Measurements from ENCODE around the gene TESK2.

The TESK2 gene

DNA sequence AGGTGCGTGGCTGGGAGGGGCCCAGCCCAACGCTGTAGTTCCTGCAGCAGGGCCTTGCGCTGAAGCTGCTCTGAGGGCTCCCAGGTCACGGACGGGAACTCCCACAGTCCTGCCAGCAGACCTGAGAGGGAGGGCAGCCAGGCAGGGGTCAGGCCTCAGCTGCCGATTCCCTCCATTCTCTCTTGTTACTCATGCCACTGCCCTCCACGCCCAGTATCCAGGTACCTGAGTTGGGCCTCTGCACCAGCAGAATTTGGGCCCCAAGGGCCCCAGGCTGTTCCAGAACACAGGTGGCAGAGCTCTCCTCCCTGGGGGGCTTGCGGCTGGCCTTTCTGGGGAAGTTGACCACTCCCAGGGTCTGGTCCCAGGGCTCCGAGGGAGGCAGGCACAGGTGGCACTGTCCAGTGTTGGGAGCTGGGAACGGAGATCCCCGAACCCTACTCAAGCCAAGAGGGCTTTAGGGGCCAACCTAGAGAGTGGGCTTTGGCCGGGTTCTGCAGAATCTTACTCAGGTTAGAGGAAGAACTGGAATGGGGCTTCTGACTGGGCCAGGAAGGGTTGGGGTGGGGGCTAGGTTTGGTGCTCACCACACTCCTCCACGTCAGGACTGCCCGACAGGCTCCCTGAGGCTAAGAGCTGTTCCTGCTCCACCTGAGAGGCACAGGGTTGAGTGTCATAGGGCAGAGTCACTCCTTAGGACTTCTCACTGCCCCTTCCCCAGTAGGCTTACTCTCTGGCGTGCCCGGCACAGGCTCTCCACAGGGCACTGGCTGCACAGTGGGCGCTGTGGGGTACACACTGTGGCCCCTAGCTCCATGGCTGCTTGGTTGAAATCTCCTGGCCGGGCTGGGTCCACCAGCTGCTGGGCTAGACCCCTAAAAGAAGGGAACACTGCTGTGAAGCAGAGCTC lies 159.3 kb downstream of the TESK2 start:
- DNase-seq, result no peak

DNA sequence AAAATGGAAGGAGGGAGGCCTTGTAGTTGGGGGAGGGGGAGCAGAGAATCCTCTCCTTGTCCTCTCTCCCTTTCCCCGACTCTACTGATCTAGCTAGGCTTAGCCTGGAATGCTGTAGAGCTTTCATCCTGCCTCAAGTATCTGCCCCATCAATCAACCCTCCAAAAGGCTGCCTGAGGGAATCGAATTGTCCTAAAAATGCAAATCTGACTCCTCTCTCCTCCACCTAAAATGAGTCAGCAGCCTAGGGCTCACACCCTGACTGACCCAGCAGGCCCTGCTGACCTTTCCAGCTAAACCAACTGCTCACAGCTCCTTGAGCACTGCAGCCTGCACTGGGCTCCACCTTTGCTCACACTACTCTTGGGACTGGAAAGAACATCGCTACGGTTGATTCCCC lies 161.5 kb downstream of the TESK2 start:
- DNase-seq, result no peak

DNA sequence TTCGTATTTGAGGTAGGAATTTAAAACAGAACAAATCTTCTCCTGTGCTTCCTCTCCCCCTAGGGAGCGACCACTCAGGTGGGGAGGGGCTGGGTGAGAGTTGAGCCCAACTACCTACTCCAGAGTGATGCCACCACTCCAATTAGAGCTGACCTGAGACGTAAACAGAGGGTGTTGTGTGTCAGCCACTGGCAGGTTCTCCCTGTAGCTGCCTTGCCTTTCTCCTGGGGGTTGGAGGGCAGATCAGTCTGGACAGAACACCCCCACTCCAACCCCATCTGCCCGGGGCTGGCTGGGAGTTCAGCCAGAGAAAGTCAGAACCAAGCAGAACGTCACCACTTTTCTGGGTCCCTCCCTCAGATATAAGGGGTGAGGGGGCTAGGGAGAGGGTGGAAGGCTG lies 162.3 kb downstream of the TESK2 start:
- no peak for DNase-seq

DNA sequence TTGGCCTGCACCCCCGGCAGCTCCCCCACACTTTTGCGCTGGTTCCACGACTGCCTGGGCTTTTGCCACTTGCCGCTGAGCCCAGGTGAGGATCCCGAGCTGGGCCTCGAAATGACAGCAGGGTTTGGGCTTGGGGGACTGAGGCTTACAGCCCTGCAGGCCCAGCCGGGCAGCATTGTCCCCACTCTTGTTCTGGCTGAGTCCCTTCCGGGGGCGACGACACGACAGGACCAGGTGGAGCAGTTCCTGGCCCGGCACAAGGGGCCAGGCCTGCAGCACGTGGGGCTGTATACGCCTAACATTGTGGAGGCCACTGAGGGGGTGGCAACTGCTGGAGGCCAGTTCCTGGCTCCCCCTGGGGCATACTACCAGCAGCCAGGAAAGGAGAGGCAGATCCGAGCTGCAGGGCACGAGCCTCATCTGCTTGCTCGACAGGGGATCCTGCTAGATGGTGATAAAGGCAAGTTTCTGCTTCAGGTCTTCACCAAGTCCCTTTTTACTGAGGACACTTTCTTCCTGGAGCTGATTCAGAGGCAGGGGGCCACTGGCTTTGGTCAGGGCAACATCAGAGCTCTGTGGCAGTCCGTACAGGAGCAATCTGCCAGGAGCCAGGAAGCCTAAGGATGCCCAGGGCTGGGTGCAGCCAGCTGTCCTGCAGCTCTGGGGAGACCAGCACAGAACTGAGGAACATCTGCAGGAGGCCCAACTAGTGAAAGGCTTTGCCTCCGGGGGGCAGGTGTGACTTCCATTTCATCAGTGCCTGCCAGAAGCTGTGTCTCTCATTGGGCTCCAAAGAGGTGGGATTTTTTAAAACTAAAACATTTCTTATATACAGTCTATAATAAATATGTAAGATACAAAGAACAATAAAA lies 163.1 kb downstream of the TESK2 start:
- DNase-seq, result no peak

DNA sequence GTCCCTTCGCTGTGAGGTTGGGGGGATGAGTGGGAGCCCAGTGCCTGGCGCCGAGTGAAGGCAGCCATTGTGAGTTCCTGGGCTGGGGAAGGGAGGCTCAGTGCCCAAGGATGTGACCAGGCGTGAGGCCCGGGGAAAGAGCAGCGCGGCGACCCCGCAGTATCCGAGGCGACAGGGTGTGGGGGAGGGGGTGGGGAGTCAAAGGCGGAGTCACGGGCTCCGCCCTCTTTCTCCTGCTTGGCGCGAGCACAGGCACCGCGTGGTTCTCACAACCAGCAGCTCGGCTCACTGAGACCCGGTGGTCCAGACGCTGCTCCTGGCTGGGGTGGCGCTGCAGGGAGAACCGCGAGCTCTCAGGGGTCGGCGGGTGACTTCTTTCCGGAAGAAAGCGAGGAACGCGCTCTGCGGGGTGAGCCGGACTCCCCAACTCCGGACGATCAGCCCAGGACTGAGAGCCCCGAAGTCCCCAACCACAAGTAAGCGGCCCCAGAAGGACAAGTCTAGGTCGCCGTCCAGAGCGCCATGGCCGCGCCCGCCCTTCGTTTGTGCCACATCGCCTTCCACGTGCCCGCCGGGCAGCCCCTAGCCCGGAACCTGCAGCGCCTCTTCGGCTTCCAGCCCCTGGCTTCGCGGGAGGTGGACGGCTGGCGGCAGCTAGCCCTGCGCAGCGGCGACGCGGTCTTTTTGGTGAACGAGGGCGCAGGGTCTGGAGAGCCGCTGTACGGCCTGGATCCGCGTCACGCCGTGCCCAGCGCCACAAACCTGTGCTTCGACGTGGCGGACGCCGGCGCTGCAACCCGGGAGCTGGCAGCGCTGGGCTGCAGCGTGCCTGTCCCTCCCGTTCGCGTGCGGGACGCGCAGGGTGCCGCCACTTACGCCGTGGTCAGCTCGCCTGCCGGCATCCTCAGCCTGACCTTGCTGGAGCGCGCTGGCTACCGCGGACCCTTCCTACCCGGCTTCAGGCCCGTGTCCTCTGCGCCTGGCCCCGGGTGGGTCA lies 164.0 kb downstream of the TESK2 start, which contains the start of gene HPDL:
Gene HPDL, plus strand, starts transcription at position 269 of the 997 bp plus-strand sequence. Its CDS starts 254 bp downstream, at position 523.
- DNase-seq, result peak; percentile 65

DNA sequence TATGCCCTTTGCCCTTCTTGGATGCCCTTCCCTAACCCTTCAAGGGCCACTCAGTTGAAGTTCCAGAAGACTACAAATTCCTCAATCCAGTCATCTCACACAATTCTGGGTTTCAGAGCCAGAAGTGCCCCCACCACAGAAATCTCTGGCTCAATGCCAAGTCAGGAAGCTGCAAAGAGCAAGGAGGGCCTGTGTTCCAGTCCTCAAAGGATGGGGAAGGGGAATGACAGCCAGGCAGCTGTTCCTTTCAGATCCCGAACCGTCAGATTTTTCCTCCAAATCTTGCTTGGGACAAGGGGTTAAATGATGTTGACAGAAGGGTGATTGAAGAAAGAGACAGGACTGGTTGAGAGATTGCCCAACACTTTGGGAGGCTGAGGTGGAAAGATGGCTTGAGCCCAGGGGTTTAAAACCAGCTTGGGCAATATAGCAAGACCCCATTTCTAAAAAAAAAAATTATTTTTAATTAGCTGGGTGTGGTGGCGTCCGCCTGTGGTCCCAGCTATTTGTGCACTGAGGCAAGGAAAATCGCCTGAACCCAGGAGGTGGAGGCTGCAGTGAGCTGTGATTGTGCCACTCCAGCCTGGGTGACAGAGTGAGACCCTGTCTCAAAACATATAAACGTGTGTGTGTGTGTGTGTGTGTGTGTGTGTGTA lies 165.0 kb downstream of the TESK2 start:
- DNase-seq, result no peak

DNA sequence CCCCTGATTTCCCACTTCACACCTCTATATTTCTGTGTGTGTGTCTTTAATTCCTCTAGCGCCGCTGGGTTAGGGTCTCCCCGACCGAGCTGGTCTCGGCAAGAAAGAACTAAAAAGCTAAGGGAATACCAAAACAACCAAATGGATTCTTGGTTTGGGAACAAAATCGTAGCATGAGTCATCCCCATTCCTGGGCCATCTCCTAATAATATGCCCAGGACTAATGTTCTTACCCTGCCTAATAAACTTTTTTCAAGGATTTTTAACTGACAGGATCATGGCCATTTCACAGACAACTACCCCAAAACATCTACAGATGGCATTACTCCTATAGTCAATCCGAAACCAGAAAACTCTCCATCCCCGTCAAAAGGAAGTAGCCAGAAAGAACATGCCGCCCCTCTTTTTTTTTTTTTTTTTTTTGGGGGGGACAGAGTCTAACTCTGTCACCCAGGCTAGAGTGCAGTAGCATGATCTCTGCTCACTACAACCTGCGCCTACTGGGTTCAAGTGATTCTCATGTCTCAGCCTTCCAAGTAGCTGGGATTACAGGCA lies 168.4 kb downstream of the TESK2 start:
- no peak for DNase-seq

DNA sequence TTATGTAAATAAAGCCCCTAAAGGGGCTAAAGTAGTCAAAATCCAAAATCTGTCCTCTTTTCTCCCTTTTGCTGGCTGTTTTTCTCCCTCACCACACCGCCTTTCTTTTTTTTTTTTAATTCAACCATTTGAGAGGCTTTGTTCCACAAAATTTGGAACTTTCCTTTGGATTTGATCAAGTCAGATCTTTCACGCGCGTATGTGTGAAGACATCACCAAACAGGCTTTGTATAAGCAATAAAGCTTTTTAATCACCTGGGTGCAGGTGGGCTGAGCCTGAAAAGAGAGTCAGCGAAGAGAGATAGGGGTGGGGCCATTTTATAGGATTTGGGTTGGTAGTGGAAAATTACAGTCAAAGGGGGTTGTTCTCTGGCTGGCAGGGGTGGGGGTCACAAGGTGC lies 169.5 kb downstream of the TESK2 start:
- DNase-seq, result no peak

DNA sequence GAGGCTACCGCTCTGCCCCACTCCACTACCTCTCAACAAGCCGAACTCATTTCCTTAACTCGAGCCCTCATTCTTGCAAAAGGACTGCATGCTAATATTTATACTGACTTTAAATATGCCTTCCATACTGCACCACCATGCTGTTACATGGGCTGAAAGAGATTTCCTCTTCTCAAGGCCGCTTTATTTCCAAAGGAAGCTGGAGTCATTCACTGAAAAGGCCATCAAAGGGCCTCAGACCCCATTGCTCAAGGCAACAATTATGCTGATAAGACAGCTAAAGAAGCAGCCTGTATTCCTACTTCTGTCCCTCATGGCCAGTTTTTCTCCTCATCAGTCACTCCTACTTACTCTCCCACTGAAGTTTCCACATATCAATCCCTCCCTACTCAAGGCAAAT lies 171.2 kb downstream of the TESK2 start:
- no peak for DNase-seq

DNA sequence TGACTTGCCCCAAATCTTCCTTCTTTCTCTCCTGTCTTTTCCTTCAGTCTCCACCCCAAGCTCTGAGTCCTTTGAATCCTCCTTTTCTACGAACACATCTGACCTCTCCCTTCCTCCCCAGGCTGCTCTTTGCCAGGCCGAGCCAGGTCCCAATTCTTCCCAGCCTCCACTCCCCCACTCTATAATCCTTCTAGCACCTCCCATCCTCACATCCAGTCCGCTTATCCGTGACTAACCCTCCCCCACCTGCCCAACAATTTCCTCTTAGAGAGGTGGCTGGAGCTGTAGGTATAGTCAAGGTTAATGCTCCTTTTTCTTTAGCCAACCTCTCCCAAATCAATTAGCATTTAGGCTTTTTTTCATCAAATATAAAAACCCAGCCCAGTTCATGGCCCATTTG lies 173.8 kb downstream of the TESK2 start:
- DNase-seq, result no peak

DNA sequence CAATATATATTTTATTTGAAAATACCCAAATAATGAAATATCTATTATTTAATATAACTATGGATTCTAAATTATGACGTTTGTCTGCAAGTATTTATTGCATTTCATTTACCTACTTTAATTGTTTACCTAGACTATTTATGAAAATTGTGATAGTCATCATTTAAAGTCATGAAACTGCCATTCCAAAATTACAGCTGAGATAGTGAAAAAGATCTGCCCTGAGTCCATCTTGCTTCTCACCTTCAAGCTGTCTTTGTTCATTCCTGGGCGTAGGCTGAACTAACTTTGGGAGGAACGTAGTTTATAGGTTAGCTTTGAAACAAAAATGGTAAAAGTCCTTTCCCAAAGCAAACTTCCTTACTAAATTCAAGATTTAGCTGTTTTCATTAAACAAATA lies 176.7 kb downstream of the TESK2 start:
- no peak for DNase-seq

DNA sequence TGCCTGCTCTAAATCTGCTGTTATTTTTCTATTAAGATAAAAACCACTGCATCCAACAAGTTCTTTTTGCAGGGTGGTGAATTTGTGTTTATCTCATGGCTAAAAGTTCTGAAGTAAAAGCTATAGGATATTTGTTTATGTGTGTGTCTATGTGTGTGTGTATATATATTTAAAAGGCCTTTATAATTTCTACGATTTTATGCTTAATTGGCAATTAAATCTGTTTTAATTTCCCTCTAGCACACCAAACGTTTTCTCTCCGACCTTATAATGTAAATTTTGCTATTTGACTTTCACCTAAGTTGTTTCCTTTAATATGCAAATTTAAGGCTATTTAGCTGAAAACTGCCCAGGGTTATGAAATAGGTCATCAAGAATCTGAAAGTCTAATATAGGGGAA lies 184.1 kb downstream of the TESK2 start:
- DNase-seq, result no peak

DNA sequence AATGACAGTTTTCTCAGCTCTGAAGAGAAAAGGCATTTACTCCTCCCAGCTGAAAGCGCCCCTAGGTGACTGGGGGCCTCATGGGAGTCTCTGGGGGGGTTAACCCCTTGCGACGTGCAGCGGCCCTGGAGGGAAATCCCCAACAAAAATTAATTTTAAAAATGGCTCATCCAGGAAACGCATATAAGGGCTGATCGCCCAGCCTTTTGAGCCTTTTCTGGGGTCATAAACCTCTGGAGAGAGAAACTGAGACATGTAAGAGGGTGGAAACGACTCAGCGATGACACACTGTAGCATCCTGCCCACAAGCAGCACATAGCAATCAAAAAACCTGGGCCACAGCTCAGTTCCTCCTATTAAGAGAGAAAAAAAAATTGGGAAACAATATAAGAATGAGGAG lies 184.6 kb downstream of the TESK2 start:
- DNase-seq, result peak; percentile 50

DNA sequence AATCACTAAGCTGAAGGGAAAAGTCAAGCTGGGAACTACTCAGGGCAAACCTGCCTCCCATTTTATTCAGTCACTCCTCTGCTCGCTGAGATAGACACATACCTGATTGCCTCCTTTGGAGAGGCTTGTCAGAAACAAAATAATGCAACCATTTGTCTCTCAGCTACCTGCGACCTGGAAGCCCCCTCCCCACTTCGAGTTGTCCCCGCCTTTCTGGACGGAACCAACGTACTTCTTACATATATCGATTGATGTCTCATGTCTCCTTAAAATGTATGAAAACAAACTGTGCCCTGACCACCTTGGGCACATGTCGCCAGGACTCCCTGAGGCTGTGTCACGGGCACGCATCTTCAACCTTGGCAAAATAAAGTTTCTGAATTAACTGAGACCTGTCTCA lies 185.7 kb downstream of the TESK2 start:
- no peak for DNase-seq

DNA sequence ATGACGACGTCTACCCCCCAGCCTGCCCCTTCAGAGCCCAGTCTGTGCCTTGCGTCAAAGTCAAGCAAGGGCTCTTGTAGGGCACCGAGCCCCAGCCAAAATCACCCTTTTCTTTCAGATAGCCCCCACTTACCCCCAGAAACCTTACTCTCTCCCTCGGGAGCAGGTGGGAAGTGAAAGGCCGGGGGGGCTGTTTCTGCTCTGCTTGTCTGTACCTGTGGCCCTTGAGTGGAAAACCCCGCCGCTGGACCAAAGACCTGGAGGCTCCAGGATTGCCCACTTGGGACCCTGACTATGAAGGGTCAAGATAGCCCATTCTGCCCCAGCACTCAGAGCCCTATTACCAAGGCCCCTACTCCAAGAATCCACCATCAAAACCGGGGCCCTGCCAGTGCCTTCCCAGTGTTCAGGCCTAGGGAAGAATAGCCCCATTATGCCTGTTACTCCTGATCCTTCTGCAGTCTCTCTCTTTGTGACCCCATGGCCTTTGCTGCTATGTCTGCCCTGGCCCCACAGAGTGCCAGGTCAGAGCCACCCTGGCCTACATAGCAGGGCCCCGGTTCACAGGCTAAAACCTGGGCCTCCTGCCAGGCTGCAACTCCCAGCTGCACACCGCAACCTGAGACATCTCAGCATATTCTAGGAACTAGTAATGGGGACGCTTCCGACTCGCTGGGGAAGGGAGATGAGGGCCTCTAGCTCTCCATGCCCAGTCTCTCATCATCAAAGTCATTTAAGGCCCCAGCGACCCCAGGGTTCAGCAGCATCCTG lies 186.5 kb downstream of the TESK2 start:
- DNase-seq, result peak; percentile 29

DNA sequence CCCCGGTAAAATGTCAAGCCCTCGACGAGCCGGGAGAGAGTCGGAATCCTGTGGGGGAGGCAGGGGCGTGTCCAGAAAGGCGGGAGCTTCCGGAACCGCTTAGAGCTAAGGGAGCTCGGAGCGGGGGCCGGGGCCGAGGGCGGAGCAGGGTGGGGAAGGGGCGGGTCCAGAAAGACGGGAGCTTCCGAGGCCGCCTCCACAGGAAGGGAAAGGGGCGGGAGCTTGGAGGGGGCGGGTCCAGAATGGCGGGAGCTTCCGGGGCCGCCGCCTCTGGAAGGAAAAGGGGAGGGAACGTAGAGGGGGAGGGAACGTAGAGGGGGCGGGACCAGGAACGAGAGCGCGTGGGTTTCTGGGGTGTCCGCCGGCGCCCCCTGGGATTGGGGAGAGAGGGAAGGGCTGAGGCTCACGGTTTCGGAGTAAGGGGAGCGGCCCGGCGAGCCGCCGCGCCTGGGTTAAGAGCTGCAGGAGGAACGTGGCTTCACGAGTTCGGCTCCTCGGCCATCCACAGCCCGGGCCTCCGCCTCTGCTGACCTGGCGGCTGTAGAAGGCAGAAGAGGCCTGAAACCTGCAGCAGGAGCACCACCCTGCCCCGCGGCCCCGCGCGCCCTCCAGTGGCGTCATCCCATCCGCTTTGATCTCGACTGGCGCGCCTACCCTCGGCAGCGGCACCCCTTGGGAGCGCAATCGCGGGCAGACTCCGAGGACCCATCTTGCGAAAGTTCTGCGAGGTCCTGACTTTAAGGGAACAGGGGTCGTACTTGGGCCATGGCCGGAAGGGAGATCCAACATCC lies 187.2 kb downstream of the TESK2 start:
- DNase-seq, result peak; percentile 98

DNA sequence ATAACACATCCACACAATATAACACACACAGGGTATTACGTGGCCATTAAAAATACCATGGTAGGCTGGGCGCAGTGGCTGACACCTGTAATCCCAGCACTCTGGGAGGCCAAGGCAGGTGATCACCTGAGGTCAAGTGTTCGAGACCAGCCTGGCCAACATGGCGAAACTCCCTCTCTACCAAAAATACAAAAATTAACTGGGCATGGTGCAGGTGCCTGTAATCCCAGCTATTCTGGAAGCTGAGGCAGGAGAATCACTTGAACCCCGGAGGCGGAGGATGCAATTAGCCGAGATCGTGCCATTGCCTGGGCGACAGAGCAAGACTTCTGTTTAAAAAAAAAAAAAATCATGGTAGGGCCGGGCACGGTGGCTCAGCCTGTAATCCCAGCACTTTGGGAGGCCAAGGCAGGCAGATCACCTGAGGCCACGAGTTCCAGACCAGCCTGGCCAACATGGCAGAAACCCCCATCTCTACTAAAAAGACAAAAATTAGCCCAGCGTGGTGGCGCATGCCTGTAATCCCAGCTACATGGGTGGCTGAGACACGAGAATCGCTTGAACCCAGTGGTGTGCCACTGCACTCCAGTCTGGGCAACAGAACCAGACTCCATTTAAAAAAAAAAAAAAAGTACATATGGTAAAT lies 188.3 kb downstream of the TESK2 start:
- no peak for DNase-seq

DNA sequence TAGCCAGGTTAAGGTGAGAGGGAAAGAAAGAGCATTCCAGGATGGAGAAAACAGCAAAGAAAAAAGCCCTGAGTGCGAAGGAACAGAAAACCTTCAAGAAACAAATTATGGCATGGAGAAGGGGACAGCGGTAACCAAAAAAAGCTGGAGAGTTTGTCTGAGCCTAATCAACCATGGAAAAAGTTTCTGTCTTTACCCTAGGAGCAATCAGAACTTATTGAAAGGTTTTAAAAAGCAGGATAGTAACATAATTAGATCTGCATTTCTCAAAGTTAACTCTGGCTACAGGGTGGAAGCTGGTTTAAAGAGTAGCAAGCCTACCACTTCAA lies 190.3 kb downstream of the TESK2 start:
- DNase-seq, result no peak

DNA sequence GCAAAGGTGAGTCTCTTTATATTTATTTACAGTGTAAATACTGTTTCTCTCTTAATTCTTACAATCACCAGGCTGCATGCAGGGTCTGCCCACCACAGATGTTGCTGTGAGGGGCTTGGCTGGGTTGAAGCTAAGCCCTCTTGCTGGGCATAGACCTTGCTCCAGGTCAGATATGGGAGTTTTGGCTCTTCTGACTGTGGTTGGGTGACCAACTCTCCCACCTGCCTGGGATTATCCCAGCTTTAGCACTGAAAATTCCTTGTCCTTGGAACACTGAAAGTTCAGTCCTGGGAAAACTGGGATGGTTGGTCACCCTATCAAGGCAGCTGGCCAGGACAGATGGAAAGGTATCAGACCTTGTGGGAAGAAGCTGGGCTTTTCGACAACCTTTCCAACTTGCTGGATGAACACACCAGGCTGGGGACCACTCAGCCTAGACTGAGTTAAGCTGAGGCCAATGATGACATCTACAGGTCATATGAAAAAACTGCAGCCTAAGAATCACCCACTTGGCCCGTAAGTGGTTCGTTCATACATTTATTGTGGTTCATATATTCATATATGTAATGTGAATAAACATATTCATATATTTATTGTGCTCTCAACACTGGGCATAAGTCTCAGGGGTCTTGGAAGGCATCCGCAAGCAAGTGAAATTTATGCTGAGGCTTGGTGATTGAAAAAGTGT lies 190.8 kb downstream of the TESK2 start:
- DNase-seq, result peak; percentile 74

Data from fibroblast of upper back skin (primary cell).